Hepatocyte (in vitro differentiated cells): ENCODE data around the gene LDLRAD4. TPM values are rescaled to one million over a fixed set of nuclear protein-coding genes. Genes with fewer than 3 reads are reported as not detected.

Experiments
- DNase-seq: peaks from one replicate; pipeline ENCODE4 v3.0.0-alpha.2; 2016; ENCODE audit warnings: low spot score
- H2AFZ ChIP-seq: fragments of 200-600 bp; sonication (generic); 2 replicates; pipeline ENCODE4 v1.6.0; 2016; ENCODE audit warnings: antibody characterized with exemption, mild to moderate bottlenecking
- H3K27ac ChIP-seq: fragments of 200-600 bp; sonication (generic); 2 replicates; pipeline ENCODE4 v1.5.1; 2016; ENCODE audit warnings: mild to moderate bottlenecking
- H3K27me3 ChIP-seq: fragments of 200-600 bp; sonication (generic); 2 replicates; pipeline ENCODE4 v1.6.1; 2016
- H3K36me3 ChIP-seq: fragments of 200-600 bp; sonication (generic); replicated peaks from 2 replicates; pipeline ENCODE4 v1.5.1; 2016; ENCODE audit warnings: low read depth; ENCODE audit not compliant: insufficient read depth
- H3K4me1 ChIP-seq: fragments of 200-600 bp; sonication (generic); 2 replicates; pipeline ENCODE4 v1.5.1; 2016; ENCODE audit warnings: mild to moderate bottlenecking, moderate library complexity; ENCODE audit not compliant: insufficient read depth
- H3K4me2 ChIP-seq: fragments of 200-600 bp; sonication (generic); 2 replicates; pipeline ENCODE4 v1.6.0; 2016
- H3K4me3 ChIP-seq: fragments of 200-600 bp; sonication (generic); 2 replicates; pipeline ENCODE4 v1.5.1; 2016; ENCODE audit warnings: mild to moderate bottlenecking
- H3K79me2 ChIP-seq: fragments of 200-600 bp; sonication (generic); 2 replicates; pipeline ENCODE4 v1.6.0; 2017; ENCODE audit warnings: mild to moderate bottlenecking
- H3K9me2 ChIP-seq: fragments of 200-600 bp; sonication (generic); replicated peaks from 2 replicates; pipeline ENCODE4 v1.6.0; 2017; ENCODE audit warnings: mild to moderate bottlenecking; ENCODE audit not compliant: insufficient read depth
- H3K9me3 ChIP-seq: fragments of 200-600 bp; sonication (generic); 2 replicates; pipeline ENCODE4 v1.5.1; 2016; ENCODE audit warnings: low read depth, mild to moderate bottlenecking
- H4K20me1 ChIP-seq: fragments of 200-600 bp; sonication (generic); 2 replicates; pipeline ENCODE4 v1.6.0; 2016; ENCODE audit warnings: mild to moderate bottlenecking; ENCODE audit not compliant: insufficient read depth, poor library complexity, severe bottlenecking
- EZH2 ChIP-seq: fragments of 200-600 bp; sonication (generic); IDR thresholded peaks from 2 replicates; pipeline ENCODE4 v1.6.1; 2016; ENCODE audit warnings: antibody characterized with exemption, mild to moderate bottlenecking, borderline replicate concordance
- EZH2phosphoT487 ChIP-seq: fragments of 200-600 bp; sonication (generic); IDR thresholded peaks from one replicate; pipeline ENCODE4 v1.6.1; 2018; ENCODE audit warnings: antibody characterized with exemption, mild to moderate bottlenecking, low read depth, moderate library complexity; ENCODE audit not compliant: unreplicated experiment, severe bottlenecking
- WGBS: methylation state at CpG from one replicate; pipeline ENCODE4 v1.1.6; 2016; ENCODE audit warnings: low lambda C conversion rate; ENCODE audit errors: missing lambda C conversion rate; 5-methylcytosine and 5-hydroxymethylcytosine counted together
- polyA plus RNA-seq: library from polyadenylated mRNA; unstranded; fragments of >200 nt; fragmentation: Nextera tagmentation; extraction: Ambion mirVana; gene quantifications from 2 replicates; pipeline ENCODE4 v1.2.1, GENCODE V29; 2016
- total RNA-seq: library from RNA; depleted of rRNA; stranded (reverse); fragments of >200 nt; gene quantifications from 2 replicates; pipeline ENCODE4 v1.2.3, GENCODE V29; 2014
- TF ChIP-seq, protein P1 (sequence below): fragments of 200-600 bp; sonication (generic); IDR thresholded peaks from 2 replicates; pipeline ENCODE4 v1.5.1; 2016; ENCODE audit warnings: antibody characterized with exemption, mild to moderate bottlenecking; ENCODE audit not compliant: poor library complexity

The LDLRAD4 gene
- total and polyA plus RNA-seq, 2 experiments from 2014 or later: 15.1 to 29.0 TPM

DNA sequence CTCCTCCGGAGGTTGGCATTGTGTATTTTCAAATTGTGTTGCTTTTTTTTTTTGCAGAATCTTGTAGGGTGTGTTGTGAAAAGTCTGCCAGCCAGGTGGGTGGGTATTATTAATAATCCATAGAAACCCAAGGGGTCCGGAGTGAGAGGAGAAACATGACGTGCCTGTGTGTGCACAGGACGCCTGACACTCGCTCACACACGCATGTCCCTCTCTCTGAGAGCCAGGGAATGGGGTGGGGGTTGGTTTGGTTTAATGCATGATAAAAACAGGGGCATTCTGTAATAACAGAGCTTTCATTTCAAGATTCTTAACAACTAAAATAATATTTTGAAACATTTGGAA is 283.0 kb downstream of the LDLRAD4 start:
- WGBS: 73% methylated on average over 6 of the region's 6 CpGs
- Histone ChIP-seq H3K4me1 (peaks cover 18% of the 10 kb centered on the region), H3K9me2 (no peaks in the 10 kb centered on the region), H3K4me3 (no peak overlapping the region), H3K36me3 (no peaks in the 10 kb centered on the region), H4K20me1 (no peaks in the 10 kb centered on the region), H3K79me2 (no peaks in the 10 kb centered on the region), H2AFZ (no peak overlapping the region), H3K4me2 (peak overlapping the region; percentile 70), H3K27me3 (no peaks in the 10 kb centered on the region), H3K27ac (peak overlapping the region; percentile 65), H3K9me3 (no peaks in the 10 kb centered on the region)
- DNase-seq: no peak
- TF ChIP-seq EZH2phosphoT487 (no peak), EZH2 (no peak)
- TF ChIP-seq, protein P1, sequence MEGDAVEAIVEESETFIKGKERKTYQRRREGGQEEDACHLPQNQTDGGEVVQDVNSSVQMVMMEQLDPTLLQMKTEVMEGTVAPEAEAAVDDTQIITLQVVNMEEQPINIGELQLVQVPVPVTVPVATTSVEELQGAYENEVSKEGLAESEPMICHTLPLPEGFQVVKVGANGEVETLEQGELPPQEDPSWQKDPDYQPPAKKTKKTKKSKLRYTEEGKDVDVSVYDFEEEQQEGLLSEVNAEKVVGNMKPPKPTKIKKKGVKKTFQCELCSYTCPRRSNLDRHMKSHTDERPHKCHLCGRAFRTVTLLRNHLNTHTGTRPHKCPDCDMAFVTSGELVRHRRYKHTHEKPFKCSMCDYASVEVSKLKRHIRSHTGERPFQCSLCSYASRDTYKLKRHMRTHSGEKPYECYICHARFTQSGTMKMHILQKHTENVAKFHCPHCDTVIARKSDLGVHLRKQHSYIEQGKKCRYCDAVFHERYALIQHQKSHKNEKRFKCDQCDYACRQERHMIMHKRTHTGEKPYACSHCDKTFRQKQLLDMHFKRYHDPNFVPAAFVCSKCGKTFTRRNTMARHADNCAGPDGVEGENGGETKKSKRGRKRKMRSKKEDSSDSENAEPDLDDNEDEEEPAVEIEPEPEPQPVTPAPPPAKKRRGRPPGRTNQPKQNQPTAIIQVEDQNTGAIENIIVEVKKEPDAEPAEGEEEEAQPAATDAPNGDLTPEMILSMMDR: no peak

DNA sequence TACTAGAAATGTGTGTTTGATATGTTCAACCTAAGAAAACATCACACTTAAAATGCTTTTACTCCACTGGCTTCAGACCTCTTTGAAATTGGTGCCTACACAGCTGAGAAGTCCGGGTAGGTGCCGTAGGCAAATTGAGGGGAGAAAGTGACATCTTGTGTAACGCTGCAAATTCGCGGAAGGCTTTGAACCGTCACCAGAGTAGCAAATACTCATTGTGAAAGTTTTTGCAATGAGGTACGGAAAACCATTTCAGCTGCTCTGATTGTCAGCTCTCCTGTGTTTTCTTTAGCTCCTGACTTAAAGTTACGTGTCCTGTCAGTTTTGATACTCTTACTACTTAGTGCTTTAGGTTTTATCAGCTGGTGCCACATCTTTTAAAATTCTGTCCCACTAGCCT is 283.3 kb downstream of the LDLRAD4 start:
- 75% methylated on average over 8 of the region's 8 CpGs for WGBS
- Histone ChIP-seq H3K27me3 (no peaks in the 10 kb centered on the region), H3K36me3 (no peaks in the 10 kb centered on the region), H3K4me2 (no peak overlapping the region), H3K79me2 (no peaks in the 10 kb centered on the region), H2AFZ (no peak overlapping the region), H3K9me2 (no peaks in the 10 kb centered on the region), H3K4me1 (peaks cover 18% of the 10 kb centered on the region), H4K20me1 (no peaks in the 10 kb centered on the region), H3K4me3 (no peak overlapping the region), H3K27ac (peak overlapping the region; percentile 65), H3K9me3 (no peaks in the 10 kb centered on the region)
- TF ChIP-seq EZH2: no peak
- DNase-seq: no peak

DNA sequence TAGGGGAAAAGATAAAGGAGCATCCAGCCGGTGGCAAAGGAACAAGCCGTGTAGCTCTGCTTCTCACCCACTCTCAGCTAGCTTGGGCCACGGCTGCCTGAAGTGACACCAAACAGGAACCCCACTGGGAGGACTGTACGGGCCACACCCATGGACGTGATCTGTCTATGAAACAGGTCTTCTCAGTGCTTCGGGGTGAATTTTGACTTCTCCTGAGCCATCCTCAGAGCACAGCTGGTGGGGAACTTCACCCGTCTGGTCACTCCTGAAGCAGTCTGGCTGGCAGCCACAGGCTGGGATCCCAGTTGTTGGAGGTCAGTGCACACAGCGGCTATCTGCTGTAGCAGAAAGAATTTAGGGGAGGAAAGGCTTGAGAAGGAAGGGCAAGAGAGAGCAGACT is 284.0 kb downstream of the LDLRAD4 start:
- no peak overlapping the region for H3K27ac ChIP-seq
- no peak overlapping the region for H3K4me2 ChIP-seq
- H3K9me2 ChIP-seq: no peaks in the 10 kb centered on the region
- H2AFZ ChIP-seq: no peak overlapping the region
- TF ChIP-seq, protein P1: no peak
- no peak for TF ChIP-seq EZH2
- TF ChIP-seq EZH2phosphoT487: no peak
- no peak for DNase-seq
- WGBS: 90% methylated on average over 8 of the region's 8 CpGs
- no peaks in the 10 kb centered on the region for H4K20me1 ChIP-seq
- no peak overlapping the region for H3K4me3 ChIP-seq
- H3K27me3 ChIP-seq: no peaks in the 10 kb centered on the region
- no peaks in the 10 kb centered on the region for H3K79me2 ChIP-seq
- no peaks in the 10 kb centered on the region for H3K36me3 ChIP-seq
- peaks cover 18% of the 10 kb centered on the region for H3K4me1 ChIP-seq
- no peaks in the 10 kb centered on the region for H3K9me3 ChIP-seq

DNA sequence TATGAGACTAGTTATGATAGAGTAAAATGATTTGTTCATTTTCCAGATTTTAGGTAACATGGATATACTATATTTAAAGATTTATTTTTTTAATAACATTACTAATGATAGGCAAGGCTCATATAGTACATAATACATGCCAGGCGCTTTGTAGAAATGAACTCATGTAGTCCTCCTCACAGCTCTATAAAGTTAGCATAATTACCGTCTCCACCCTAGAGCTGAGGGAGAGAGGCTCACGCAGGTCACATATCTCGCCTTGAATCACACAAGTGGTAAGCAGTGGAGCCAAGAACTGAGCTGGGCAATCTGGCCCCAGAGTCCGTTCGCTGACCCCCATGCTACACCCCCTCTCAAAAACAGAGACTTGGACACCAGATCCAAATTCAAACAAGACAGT is 285.3 kb downstream of the LDLRAD4 start:
- H3K9me3 ChIP-seq: no peaks in the 10 kb centered on the region
- H3K27ac ChIP-seq: no peak overlapping the region
- WGBS: 62% methylated on average over 6 of the region's 6 CpGs
- H3K4me2 ChIP-seq: no peak overlapping the region
- TF ChIP-seq EZH2phosphoT487: no peak
- TF ChIP-seq, protein P1: no peak
- no peak for TF ChIP-seq EZH2
- no peak overlapping the region for H3K4me3 ChIP-seq
- H4K20me1 ChIP-seq: no peaks in the 10 kb centered on the region
- no peaks in the 10 kb centered on the region for H3K27me3 ChIP-seq
- no peak for DNase-seq
- H3K79me2 ChIP-seq: no peaks in the 10 kb centered on the region
- H3K9me2 ChIP-seq: no peaks in the 10 kb centered on the region
- no peak overlapping the region for H2AFZ ChIP-seq
- H3K4me1 ChIP-seq: peaks cover 18% of the 10 kb centered on the region
- no peaks in the 10 kb centered on the region for H3K36me3 ChIP-seq
